KG1 (cell line): ENCODE data around the gene AP3D1.
A peak's percentile ranks its signal among the peaks of the same experiment; 100 is the strongest.
"Not testable (repeated sequence)": the region's sequence is repeated elsewhere in the genome, so short reads cannot be mapped to it uniquely, and the experiment has no call there.

ENCODE experiments used
- DNase-seq: peaks from one replicate; lab custom pipeline; 2025; lab: John Stamatoyannopoulos, UW

The AP3D1 gene

GRCh38 chr19:2151339-2152229 is at the start of gene AP3D1:
Gene AP3D1 (minus strand): TSS chr19:2151566. CDS start chr19:2151334, 232 bp downstream.
- peak; percentile 95 for DNase-seq

GRCh38 chr19:2200624-2201294 is 49.4 kb upstream of the AP3D1 start:
- not testable (repeated sequence) for DNase-seq

DNA sequence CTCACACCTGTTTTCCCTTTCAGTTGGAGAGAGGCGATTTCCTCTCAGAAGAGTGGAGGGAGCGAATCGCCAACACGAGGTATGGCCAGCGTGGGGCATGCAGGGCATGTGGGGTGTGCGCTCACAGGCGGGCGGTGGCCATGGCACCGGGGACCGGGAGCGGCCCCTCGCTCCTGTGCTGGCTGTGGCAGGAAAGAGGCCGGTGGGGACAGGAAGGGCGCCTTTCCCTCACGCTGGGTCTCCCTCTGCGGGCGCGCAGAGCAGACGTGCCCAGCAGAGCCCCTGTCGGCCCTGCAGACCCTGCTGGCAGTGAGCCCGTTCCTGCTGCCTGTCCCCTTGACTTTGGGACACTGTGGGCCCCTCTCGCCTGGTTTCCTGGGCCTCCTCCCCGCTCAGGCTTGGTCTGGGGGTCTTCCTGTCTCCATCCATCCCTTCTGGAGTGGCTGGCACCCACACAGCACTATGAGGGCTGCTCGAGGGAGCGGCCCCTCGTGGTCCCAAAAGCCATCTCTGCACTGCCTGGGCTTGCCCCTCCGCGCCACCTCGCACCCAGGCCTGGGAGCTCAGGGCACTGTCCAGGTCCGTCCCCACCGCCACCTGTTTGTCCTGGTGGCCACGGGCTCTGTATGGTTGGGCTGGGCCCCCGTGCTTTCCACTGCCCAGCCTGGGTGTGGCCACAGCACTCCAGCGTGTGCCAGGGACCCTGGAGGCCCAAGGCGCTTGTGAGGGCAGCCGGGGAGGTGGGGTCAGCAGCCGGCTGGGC is 48.7 kb upstream of the AP3D1 start:
- DNase-seq: no peak

DNA sequence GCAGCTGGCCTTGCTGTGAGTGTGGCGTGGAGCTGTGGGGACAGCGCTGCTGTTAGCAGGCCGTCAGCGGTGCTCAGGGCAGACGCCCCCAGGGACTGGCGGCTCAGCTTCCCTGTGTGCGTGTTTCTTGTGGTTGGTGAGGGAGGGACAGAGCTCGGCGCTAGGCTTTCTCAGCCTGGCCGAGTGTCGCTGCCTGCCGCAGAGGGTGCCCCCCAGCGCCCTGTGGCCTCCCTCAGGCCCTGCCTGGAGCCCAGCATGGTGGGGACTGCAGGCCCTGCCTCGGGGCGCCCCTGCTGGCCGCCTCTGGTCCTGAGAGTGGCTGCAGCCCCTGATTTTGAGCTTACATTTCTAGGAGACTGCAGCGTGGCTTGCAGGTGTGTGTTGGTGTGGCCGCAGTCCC is 47.8 kb upstream of the AP3D1 start:
- DNase-seq: no peak

DNA sequence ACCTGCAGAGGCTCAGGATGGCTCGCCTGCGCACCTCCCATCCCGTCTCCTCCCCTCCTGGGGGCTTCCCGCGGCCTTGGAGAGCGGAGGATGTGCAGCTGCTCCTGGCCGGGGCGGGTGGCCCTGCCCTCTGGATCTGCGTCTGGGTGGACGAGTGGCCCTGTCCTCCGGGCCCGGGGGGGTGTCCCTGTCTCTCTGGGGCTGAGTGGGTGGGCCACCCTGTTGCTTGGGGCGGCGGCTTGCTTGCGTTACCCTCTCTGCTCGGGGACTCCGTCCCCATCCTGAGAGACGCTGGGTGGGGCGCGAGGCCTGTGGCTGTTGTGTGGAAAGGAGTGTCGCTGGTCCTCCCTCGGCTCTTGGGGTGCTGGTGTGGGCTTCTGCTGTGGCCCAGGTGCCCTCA is 47.0 kb upstream of the AP3D1 start:
- DNase-seq: no peak

DNA sequence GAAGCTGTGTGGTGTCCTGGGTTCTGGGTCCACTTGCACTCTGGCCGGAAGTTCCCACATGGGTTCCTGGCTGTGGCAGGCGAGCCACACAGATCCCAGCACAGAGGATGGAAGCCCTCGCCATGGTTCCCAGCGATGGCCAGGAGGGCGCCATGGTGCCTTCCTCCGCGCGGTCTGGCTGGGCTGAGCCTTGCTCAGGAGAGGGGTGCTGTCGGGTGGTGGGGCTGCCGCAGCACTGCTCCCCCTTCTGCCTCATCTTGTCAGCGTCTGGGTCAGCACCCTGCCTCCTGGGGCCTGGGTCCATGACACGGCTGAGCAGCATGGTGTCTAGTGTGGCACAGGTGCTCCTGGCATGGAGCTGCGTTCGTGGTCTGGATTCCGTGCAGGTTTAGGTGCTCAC is 45.9 kb upstream of the AP3D1 start:
- DNase-seq: no peak

DNA sequence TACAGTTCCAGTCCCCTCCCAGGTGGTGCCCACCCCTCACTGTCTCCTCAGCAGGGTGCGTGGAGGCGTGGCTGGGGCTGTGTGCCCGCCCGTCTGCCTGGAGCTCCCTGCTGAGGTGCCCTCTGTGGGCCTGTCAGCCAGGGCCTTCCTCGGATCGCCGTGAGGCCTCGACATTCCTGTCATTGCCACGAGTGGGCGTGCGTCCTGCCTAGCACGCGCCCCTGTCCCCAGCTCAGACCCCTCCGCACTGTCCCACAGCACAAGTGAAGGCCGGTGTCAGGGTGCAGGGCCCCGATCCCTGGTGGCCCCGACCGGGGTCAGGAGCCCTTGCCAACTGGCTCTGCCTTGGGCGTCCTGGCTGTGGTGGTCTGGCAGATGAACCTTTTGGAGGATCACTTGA is 44.5 kb upstream of the AP3D1 start:
- DNase-seq: no peak

DNA sequence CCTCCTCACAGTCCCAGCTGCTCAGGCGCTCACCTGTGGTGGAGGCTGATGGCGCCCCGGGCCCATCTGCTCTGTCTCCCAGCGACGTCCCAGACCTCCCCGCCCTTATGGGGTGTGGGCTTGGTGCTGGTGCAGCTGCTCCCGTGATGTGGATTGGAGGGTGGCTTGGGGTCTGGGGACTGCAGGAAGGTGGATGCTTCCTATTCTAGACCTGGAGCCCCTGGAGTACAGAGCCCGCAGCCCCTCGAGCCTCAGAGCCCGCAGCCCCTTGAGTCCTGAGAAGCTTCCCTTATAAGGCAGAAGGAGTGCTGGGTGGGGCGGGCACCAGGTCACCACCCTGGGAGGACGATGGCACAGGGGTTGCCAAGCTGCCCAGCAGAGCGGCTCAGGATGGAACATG is 44.0 kb upstream of the AP3D1 start:
- no peak for DNase-seq

DNA sequence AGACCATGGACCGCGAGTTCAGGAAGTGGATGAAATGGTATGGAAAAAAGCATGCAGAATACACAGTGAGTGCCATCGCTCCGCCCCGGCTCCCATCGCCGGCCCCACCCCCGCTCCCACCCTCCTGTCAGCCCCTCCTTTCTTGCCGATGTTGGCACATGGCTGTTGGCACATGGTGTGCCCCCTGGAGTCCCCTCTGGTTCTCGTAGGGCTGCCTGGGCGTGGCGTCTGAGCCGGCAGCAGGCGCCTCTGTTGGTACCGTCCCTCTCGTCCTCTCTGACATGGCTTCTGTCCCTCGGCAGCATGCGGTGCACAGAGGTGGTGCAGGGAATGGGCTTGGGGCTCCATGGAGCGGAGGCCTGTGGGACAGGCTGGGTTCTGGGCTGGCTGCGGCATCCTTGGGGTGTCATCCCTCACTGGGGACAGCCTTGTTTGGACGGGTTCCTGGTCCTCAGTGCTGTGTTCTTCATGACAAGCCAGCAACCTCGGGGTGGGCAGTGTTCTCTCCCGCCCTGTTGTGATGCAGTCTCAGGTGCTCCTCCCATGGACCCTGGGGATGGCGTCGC is 43.2 kb upstream of the AP3D1 start:
- no peak for DNase-seq

DNA sequence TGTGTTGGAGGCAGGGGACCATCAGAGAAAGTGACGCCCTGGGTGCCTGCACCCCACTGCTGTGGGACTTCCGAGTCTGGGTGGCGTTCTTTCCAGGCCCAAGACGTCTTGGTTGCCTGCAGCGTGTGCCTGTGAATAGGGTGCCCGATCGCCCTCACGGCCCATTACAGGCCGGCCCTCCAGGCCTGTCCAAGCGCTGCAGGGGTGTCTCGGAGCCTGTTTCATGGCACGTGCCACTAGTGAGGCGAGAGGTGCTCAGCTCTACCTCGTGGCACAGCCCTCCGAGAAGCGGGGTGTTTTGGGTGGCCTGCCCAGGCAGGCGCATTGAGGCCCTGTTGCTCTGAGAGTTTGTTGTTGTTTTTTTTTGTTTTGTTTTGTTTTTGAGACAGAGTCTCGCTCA is 42.4 kb upstream of the AP3D1 start:
- DNase-seq: no peak

- DNase-seq: no peak
Measured at GRCh38 chr19:2192862-2193261, 41.5 kb upstream of the AP3D1 start.

DNA sequence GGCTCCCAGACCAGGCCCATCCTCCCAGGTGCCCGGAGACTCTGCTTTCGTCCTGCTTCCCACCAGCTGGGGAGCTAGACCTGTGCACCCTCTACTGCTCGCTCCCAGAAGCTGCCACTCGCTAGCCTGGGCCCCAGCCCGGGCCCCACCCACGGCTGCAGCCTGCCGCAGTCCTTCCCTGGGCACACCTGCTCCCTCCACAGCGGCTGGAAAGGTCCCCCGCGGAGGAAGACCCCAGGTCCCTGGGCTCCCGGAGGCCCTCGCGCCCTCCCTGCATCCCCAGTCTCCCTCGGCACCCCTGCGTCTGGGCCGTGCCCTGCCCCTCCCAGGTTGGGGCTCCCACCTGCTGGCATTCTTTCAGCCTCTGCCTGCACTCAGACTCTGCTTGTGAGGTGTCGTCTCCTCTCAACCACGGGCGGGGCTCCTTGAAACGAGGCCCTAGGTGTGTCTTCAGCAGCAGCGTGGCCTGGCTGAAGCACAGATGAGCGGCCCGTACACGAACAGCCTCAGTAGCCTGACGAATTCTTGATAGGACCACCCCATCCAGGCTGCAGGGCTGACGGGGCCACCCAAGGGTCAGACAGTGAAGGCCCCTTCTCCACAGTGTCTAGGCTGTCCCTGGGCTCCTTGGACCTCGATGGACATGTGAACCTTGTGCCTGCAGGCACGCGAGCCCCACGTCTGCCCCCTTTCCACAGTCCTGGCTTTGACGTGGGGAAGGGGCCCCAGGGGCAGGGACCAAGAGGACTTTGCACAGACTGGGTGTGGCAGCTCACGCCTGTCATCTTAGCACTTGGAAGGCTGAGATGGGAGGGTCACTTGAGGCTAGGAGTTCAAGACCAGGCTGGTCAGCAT is 40.3 kb upstream of the AP3D1 start:
- DNase-seq: no peak

DNA sequence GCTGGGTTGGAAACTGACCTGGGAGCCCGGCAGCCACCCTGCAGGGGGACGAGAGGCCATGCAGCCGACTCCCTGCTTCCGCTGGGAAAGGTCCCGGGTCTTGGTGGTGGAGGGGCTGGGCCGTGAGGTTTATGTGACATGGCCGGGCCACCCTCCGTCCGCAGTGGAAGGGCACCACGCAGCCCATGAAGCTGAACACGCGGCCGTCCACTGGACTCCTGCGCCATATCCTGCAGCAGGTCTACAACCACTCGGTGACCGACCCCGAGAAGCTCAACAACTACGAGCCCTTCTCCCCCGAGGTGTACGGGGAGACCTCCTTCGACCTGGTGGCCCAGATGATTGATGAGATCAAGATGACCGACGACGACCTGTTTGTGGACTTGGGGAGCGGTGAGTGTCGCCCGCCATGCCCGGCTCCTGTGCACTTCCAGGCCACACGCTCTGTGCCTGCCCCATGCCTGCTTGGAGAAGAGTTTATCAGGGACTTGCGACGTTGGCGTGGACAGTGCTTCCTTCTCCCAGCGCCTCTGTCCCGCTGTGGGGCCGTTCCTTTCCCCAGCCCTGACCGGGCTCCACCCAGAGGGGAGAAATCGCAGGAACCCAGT is 39.6 kb upstream of the AP3D1 start:
- DNase-seq: no peak

DNA sequence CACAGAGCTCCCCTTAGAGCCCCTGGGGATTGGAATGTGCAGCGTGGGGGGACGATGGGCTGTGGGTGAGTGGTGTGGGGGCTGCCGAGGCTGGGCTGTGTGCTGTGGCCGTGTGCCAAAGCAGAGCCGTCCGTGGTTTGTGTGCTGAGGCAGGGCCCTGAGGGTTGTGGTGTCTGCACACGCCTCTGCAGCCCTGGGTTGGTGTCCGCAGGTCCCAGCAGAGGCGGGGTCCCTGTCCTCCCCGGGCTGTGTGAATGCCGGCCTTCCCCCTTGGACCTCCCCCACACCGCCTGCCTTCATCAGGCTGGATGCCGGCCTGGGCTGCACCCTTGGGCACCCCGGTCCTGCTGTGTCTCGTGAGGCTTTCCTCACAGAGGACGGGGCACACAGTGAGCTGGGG is 38.5 kb upstream of the AP3D1 start:
- no peak for DNase-seq

GRCh38 chr19:2188708-2189385 is 37.5 kb upstream of the AP3D1 start:
- no peak for DNase-seq

GRCh38 chr19:2187159-2187558 is 35.8 kb upstream of the AP3D1 start:
- no peak for DNase-seq

DNA sequence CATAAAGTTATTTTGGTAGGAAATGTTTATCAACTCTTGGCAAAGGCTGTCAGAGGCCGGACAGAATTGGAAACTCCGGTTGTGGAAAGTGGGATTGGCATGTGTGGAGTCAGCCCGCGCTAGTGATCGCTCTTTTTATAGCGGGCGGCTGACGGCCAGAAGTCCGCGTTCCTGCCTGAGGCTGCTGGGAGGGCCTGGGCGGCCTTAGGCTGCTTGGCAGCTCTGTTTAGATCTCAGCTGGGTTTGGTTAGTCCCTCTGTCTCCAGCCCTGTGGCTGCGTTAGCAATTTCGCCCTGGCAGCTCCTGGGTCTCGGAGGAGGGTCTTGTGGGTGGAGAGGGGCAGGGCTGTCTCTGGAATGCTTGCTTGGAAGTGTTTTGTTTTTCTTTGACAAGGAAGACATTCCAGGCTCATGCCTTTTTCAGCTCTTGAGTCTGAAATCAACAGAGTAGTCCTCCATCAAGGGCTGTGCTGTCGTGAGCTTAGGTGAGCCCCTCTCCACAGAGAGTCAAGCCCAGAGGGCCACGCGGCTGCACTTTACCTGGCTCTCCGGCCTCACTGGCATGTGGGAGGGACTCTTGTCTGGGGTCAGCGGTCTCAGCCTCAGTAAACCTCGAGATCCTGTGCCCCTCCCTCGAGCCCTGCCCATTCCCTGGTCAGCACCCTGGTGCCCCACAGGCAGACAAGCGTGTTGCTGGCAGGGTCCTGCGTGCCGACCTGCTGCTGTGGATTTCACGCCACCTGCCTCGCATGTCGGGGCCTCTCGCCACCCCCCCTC is 34.9 kb upstream of the AP3D1 start:
- no peak for DNase-seq

- DNase-seq: no peak
Measured at GRCh38 chr19:2185734-2186070, 34.3 kb upstream of the AP3D1 start.

- no peak for DNase-seq
Measured at GRCh38 chr19:2184422-2184975, 33.1 kb upstream of the AP3D1 start.

DNA sequence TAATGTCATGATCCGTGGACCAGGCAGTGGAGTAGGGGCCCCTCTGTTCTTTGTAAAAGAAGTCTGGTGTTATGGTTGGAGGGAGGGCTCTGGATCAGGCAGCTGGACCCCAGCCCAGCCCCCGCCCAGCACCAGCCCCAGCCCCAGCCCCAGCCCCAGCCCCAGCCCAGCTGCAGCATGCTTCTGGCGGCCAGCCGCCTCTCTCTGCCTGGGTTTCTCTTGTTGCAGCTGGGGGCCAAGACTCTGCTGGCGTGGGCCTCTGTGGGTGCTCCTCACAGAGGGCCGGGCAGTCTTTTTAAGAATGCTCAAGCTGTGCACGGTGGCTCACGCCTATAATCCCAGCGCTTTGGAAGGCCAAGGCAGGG is 30.2 kb upstream of the AP3D1 start:
- DNase-seq: no peak
